Keratinocyte (primary cell): ENCODE results near the gene TCHH. TPM values are rescaled to one million over a fixed set of nuclear protein-coding genes. Genes with fewer than 3 reads are reported as not detected.

Experiments used
- DNase-seq: peaks from one replicate; pipeline ENCODE4 v3.0.0-alpha.2; 2011; ENCODE audit warnings: low read depth, missing footprints, low spot score
- FAIRE-seq: peaks from 2 replicates; lab custom pipeline; 2011; peaks lifted over from hg19 to GRCh38; lab: Jason Lieb, UNC
- H2AFZ ChIP-seq: 2 replicates; pipeline ENCODE4 v1.6.0; 2012; ENCODE audit warnings: low read length, control low read depth, inconsistent platforms; ENCODE audit not compliant: control insufficient read depth
- H3K27ac ChIP-seq: 2 replicates; pipeline ENCODE4 v1.5.1; 2011; ENCODE audit warnings: low read length; ENCODE audit not compliant: control insufficient read depth, insufficient read depth
- H3K27me3 ChIP-seq: 3 replicates; pipeline ENCODE4 v1.6.0; 2011; ENCODE audit warnings: low read length; ENCODE audit not compliant: control insufficient read depth, insufficient read depth; ENCODE audit errors: extremely low read depth
- H3K36me3 ChIP-seq, 2 experiments: 2 replicates in 1 of 2; 3 replicates in 1 of 2; pipeline ENCODE4 v1.5.1; 2011; ENCODE audit warnings: low read length in 2 of 2, mild to moderate bottlenecking in 1 of 2; ENCODE audit not compliant: control insufficient read depth in 2 of 2, insufficient read depth in 2 of 2; ENCODE audit errors: extremely low read depth in 1 of 2
- H3K4me1 ChIP-seq: 3 replicates; pipeline ENCODE4 v1.5.1; 2011; ENCODE audit warnings: low read length; ENCODE audit not compliant: control insufficient read depth, insufficient read depth; ENCODE audit errors: extremely low read depth
- H3K4me2 ChIP-seq: 3 replicates; pipeline ENCODE4 v1.6.0; 2011; ENCODE audit warnings: low read depth, low read length; ENCODE audit not compliant: control insufficient read depth, insufficient read depth; ENCODE audit errors: extremely low read depth
- H3K4me3 ChIP-seq, 3 experiments: fragments of 200-600 bp in 1 of 3; sonication (generic) in 1 of 3; 2 replicates in 2 of 3; 3 replicates in 1 of 3; pipeline ENCODE4 v1.5.1; 2011 to 2016; ENCODE audit warnings: low read length in 3 of 3, mild to moderate bottlenecking in 3 of 3, control low read depth in 2 of 3, inconsistent platforms in 1 of 3, low read depth in 1 of 3, mixed read lengths in 1 of 3, mixed run types in 1 of 3, moderate library complexity in 1 of 3; ENCODE audit not compliant: control insufficient read depth in 2 of 3, insufficient read depth in 2 of 3; ENCODE audit errors: extremely low read depth in 1 of 3
- H3K79me2 ChIP-seq: 2 replicates; pipeline ENCODE4 v1.6.0; 2012; ENCODE audit warnings: low read length; ENCODE audit not compliant: control insufficient read depth, insufficient read depth
- H3K9ac ChIP-seq: 3 replicates; pipeline ENCODE4 v1.6.0; 2011; ENCODE audit warnings: low read length; ENCODE audit not compliant: control insufficient read depth, insufficient read depth; ENCODE audit errors: extremely low read depth
- H3K9me1 ChIP-seq: 3 replicates; pipeline ENCODE4 v1.6.0; 2011; ENCODE audit warnings: low read length; ENCODE audit not compliant: control insufficient read depth, insufficient read depth; ENCODE audit errors: extremely low read depth
- H3K9me3 ChIP-seq: 2 replicates; pipeline ENCODE4 v1.5.1; 2012; ENCODE audit warnings: low read depth, low read length; ENCODE audit not compliant: control insufficient read depth
- H4K20me1 ChIP-seq: 3 replicates; pipeline ENCODE4 v1.6.0; 2011; ENCODE audit warnings: low read length; ENCODE audit not compliant: control insufficient read depth, insufficient read depth; ENCODE audit errors: extremely low read depth
- EZH2 ChIP-seq: IDR thresholded peaks from one replicate; pipeline ENCODE4 v1.6.1; 2012; ENCODE audit warnings: inconsistent platforms, mild to moderate bottlenecking, low read length, moderate library complexity
- dilution Hi-C: fragments of 300-500 bp; cut with MboI; formaldehyde crosslinking; loops from one replicate; pipeline ENCODE4 v1.7.0; 2020; ENCODE audit warnings: low sequenced_read_pairs; ENCODE audit not compliant: extremely low pct_ligation_motif_present
- polyA plus RNA-seq, 5 experiments: library from polyadenylated mRNA; depleted of rRNA in 3 of 5; stranded (reverse) in 3 of 5; stranded (forward) in 1 of 5; unstranded in 1 of 5; fragments of >200 nt; gene quantifications; 1 replicate in 1 of 5; 2 replicates in 3 of 5; 3 replicates in 1 of 5; pipeline versions ENCODE4 v1.2.1 to v1.2.3, GENCODE V29; 2011 to 2012; ENCODE audit warnings: missing spikeins in 2 of 5, low read depth in 1 of 5, low replicate concordance in 1 of 5
- TF ChIP-seq, protein P1 (sequence below), 3 experiments: IDR thresholded peaks in 1 of 3; conservative IDR thresholded peaks in 1 of 3; optimal IDR thresholded peaks in 1 of 3; 2 replicates in 2 of 3; 3 replicates in 1 of 3; pipeline versions ENCODE3 to v1.5.1; 2011; ENCODE audit warnings: low read length in 3 of 3, mild to moderate bottlenecking in 3 of 3, moderate library complexity in 2 of 3, control low read depth in 1 of 3, inconsistent platforms in 1 of 3; ENCODE audit not compliant: insufficient read depth in 2 of 3; ENCODE audit errors: extremely low read depth in 1 of 3

TCHH gene
- polyA plus RNA-seq, 1 donor (not counting 4 experiments of a cell fraction or from before 2014, with no cell fraction given) = 0.25 TPM

DNA sequence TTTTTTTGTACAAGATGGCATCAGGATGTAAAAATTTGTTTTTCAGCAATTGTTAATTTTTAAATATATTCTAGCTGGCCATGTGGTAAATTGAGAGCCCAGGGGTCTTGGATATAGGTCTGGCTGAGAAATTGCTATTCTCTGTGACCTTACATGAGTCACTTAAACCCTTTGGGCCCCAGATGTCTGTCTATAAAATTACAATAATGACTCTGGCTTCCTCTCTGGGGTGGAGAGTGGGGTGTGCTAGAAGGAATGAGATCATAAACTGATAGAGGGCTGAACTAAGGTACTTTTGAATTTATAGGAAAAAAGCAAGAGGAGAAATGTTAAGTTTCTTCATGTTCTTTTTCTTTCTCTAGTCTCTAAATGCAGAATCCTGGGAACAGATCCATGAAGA is 12.4 kb upstream of the TCHH start:
- H4K20me1 ChIP-seq = no peaks in the 10 kb centered on the region
- H3K79me2 ChIP-seq = no peaks in the 10 kb centered on the region
- H3K27ac ChIP-seq = no peak overlapping the region
- no peak overlapping the region for H3K9ac ChIP-seq
- H3K27me3 ChIP-seq = peaks cover 6% of the 10 kb centered on the region
- H2AFZ ChIP-seq = no peak overlapping the region
- no peak for TF ChIP-seq EZH2
- TF ChIP-seq, protein P1, sequence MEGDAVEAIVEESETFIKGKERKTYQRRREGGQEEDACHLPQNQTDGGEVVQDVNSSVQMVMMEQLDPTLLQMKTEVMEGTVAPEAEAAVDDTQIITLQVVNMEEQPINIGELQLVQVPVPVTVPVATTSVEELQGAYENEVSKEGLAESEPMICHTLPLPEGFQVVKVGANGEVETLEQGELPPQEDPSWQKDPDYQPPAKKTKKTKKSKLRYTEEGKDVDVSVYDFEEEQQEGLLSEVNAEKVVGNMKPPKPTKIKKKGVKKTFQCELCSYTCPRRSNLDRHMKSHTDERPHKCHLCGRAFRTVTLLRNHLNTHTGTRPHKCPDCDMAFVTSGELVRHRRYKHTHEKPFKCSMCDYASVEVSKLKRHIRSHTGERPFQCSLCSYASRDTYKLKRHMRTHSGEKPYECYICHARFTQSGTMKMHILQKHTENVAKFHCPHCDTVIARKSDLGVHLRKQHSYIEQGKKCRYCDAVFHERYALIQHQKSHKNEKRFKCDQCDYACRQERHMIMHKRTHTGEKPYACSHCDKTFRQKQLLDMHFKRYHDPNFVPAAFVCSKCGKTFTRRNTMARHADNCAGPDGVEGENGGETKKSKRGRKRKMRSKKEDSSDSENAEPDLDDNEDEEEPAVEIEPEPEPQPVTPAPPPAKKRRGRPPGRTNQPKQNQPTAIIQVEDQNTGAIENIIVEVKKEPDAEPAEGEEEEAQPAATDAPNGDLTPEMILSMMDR (optimal IDR thresholded peaks at IDR 0.05 in 1 of 3, IDR thresholded peaks at IDR 0.05 in 1 of 3, conservative IDR thresholded peaks at IDR 0.05 in 1 of 3; ENCODE audit: extremely low read depth in 1 of 3, insufficient read depth in 2 of 3, low read length in 3 of 3) = no peak
- no peak overlapping the region for H3K4me2 ChIP-seq
- FAIRE-seq (no peak), DNase-seq (no peak)
- no peaks in the 10 kb centered on the region for H3K4me1 ChIP-seq
- no peaks in the 10 kb centered on the region for H3K36me3 ChIP-seq
- no peak overlapping the region for H3K4me3 ChIP-seq
- H3K9me1 ChIP-seq = no peaks in the 10 kb centered on the region
- dilution Hi-C loops = no loop called here
- no peaks in the 10 kb centered on the region for H3K9me3 ChIP-seq

DNA sequence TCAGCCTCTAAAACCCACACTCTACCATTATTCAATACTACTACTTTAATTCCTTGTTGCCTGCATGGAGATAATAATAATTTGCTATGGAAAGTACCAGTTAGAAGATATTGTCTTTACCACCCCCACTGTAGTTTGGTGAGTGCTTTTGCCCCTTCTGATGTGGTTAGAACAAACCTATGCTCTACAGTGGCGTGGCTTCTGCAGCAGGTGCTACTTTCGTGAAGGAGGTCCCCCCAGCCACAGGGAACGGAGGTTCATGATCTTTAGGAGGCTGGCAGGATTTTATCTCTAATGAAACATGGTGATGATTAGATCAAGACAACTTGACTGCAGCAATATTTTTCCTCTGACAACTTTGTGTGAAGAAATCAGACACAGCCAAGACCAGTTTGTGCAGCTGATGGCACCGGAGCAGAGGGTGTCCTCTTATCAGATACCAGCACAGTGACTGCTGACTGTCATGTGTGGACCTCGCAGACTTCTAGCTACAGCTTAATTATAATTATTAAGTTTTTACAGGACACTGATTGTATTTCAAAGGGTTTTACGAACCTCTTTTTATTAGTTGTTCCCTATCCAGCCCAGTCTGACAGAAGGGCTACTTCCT is 10.7 kb upstream of the TCHH start:
- no peaks in the 10 kb centered on the region for H3K79me2 ChIP-seq
- no peak overlapping the region for H3K4me3 ChIP-seq
- TF ChIP-seq EZH2 = no peak
- TF ChIP-seq, protein P1 (optimal IDR thresholded peaks at IDR 0.05 in 1 of 3, IDR thresholded peaks at IDR 0.05 in 1 of 3, conservative IDR thresholded peaks at IDR 0.05 in 1 of 3; ENCODE audit: extremely low read depth in 1 of 3, insufficient read depth in 2 of 3, low read length in 3 of 3) = no peak
- no peaks in the 10 kb centered on the region for H3K9me1 ChIP-seq
- H4K20me1 ChIP-seq = no peaks in the 10 kb centered on the region
- no peak for DNase-seq
- no peaks in the 10 kb centered on the region for H3K36me3 ChIP-seq
- H3K27me3 ChIP-seq = peaks cover 6% of the 10 kb centered on the region
- no peak for FAIRE-seq
- dilution Hi-C loops = no loop called here
- no peak overlapping the region for H3K27ac ChIP-seq
- no peak overlapping the region for H2AFZ ChIP-seq
- no peak overlapping the region for H3K4me2 ChIP-seq
- H3K4me1 ChIP-seq = no peaks in the 10 kb centered on the region
- no peak overlapping the region for H3K9ac ChIP-seq
- no peaks in the 10 kb centered on the region for H3K9me3 ChIP-seq
